Glutamatergic neuron (in vitro differentiated cells): ENCODE results near the gene ATP11A. TPM values are rescaled to one million over a fixed set of nuclear protein-coding genes. Genes with fewer than 3 reads are reported as not detected.

ENCODE experiments used
- DNase-seq: peaks from one replicate; pipeline ENCODE4 v3.0.0; 2022
- H3K27ac Mint-ChIP-seq: one replicate; pipeline ENCODE4 v1.8.0; 2020; ENCODE audit warnings: mild to moderate bottlenecking, mixed read lengths, inconsistent platforms; ENCODE audit not compliant: unreplicated experiment
- H3K27me3 Mint-ChIP-seq: one replicate; pipeline ENCODE4 v1.8.0; 2020; ENCODE audit warnings: mild to moderate bottlenecking, moderate library complexity, mixed read lengths, inconsistent platforms; ENCODE audit not compliant: unreplicated experiment
- H3K36me3 Mint-ChIP-seq: one replicate; pipeline ENCODE4 v1.8.0; 2020; ENCODE audit warnings: mild to moderate bottlenecking, mixed read lengths, inconsistent platforms; ENCODE audit not compliant: unreplicated experiment
- H3K4me1 Mint-ChIP-seq: one replicate; pipeline ENCODE4 v1.8.0; 2020; ENCODE audit warnings: mild to moderate bottlenecking, low read depth, mixed read lengths, inconsistent platforms; ENCODE audit not compliant: unreplicated experiment
- H3K4me3 Mint-ChIP-seq: one replicate; pipeline ENCODE4 v1.8.0; 2020; ENCODE audit warnings: mild to moderate bottlenecking, mixed read lengths, inconsistent platforms; ENCODE audit not compliant: unreplicated experiment
- H3K9me3 Mint-ChIP-seq: one replicate; pipeline ENCODE4 v1.8.0; 2020; ENCODE audit warnings: mild to moderate bottlenecking, moderate library complexity, mixed read lengths, inconsistent platforms; ENCODE audit not compliant: unreplicated experiment
- CTCF ChIP-seq: fragments of 200-600 bp; sonication (generic); IDR thresholded peaks from one replicate; pipeline ENCODE4 v1.5.0; 2021; ENCODE audit not compliant: partially characterized antibody, unreplicated experiment
- total RNA-seq: library from RNA; stranded (reverse); fragmentation: NEBNext Ultra II Directional; extraction: Animal tissue kit (Norgen Biotek cat#: 25700); gene quantifications from one replicate; pipeline ENCODE4 v1.2.1, GENCODE V29; 2021; ENCODE audit not compliant: unreplicated experiment

ATP11A gene
- total RNA-seq, 1 donor from 2014 or later = 127 TPM

GRCh38 chr13:112724788-112725345, 35.0 kb downstream of the ATP11A start:
- H3K27ac Mint-ChIP-seq = no peak overlapping the region
- DNase-seq = no peak
- H3K4me1 Mint-ChIP-seq = peaks cover 35% of the 10 kb centered on the region

GRCh38 chr13:112725346-112726015, 35.6 kb downstream of the ATP11A start:
- peaks cover 6% of the 10 kb centered on the region for H3K27me3 Mint-ChIP-seq
- H3K36me3 Mint-ChIP-seq = peaks cover 8% of the 10 kb centered on the region
- peaks cover 4% of the 10 kb centered on the region for H3K9me3 Mint-ChIP-seq
- peaks cover 39% of the 10 kb centered on the region for H3K4me1 Mint-ChIP-seq
- no peak for DNase-seq
- peak overlapping the region; percentile 73 for H3K27ac Mint-ChIP-seq
- no peak overlapping the region for H3K4me3 Mint-ChIP-seq
- TF ChIP-seq CTCF = no peak

More at GRCh38 chr13:112724788-112725345, 35.0 kb downstream of the ATP11A start:
- Mint-ChIP-seq H3K9me3 (peaks cover 4% of the 10 kb centered on the region), H3K27me3 (peaks cover 6% of the 10 kb centered on the region), H3K4me3 (no peak overlapping the region), H3K36me3 (peaks cover 13% of the 10 kb centered on the region)
- TF ChIP-seq CTCF = no peak

GRCh38 chr13:112726016-112726767, 36.4 kb downstream of the ATP11A start:
- no peak overlapping the region for H3K4me3 Mint-ChIP-seq
- H3K27ac Mint-ChIP-seq = peak overlapping the region; percentile 73
- no peak for TF ChIP-seq CTCF
- peaks cover 3% of the 10 kb centered on the region for H3K36me3 Mint-ChIP-seq
- H3K27me3 Mint-ChIP-seq = peaks cover 6% of the 10 kb centered on the region
- H3K4me1 Mint-ChIP-seq = peaks cover 42% of the 10 kb centered on the region
- H3K9me3 Mint-ChIP-seq = peaks cover 4% of the 10 kb centered on the region
- DNase-seq = no peak

- Mint-ChIP-seq H3K4me3 (no peak overlapping the region), H3K4me1 (peaks cover 45% of the 10 kb centered on the region), H3K9me3 (peaks cover 4% of the 10 kb centered on the region), H3K36me3 (no peaks in the 10 kb centered on the region), H3K27ac (no peak overlapping the region), H3K27me3 (peaks cover 8% of the 10 kb centered on the region)
- no peak for DNase-seq
- no peak for TF ChIP-seq CTCF
Measured at GRCh38 chr13:112727581-112727980, 37.7 kb downstream of the ATP11A start.
